HG03432 (cell line): ENCODE data around the gene HPSE2.

ENCODE experiments used
- ATAC-seq: cut with Tn5 transposase; IDR thresholded peaks from one replicate; pipeline ENCODE4 v1.9.1; 2021; ENCODE audit warnings: mild to moderate bottlenecking, moderate library complexity; ENCODE audit not compliant: unreplicated experiment

The HPSE2 gene

DNA sequence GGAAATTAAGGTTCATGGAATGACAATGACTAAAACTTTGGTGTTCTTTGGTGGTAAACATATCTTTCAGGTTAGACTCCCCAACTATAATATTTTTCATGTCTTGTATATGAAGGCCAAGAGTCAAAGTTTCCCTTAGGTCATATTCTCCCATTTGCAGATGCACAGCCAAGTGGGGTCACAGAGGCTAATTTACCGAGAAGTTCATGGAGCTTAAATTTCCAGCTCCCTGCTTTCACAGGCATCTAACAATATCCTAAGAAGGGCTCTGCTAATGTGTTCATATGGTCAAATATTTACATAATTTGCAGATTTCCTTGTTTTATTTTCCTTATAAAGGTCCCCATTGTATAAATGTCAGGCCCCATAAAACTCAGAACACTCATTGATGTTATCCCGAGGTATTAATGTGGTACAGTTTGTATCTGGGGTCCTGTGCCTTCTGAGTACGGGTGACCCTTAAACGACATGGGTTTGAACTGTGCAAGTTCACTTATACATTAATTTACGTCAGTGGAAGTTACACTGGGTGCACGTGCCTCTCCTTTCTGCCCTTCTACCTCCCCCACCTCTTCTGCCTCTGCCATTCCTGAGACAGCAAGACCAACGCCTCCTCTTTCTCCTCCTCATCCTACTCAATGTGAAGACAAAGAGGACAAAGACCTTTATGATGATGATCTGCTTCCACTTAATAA, 603.0 kb downstream of the HPSE2 start:
- no peak for ATAC-seq

DNA sequence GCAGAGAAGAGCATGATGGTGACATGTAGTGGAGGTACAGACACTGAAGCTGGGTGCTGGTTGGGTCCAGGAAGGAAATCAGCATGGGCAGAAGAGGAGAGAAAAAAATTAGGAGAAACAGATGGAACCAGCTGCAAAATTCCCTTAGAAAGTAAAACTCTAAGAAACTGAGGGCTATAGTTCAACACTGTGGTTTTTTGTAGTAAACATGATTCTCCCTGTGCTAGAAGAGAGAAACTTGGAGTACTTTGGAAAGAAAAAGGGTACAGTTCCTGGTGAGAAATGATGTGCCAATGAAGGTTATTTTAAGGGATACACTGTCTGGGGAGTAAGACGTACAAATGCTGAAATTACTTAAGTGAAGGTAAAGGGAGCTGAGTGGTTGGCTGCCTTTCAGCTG, 607.4 kb downstream of the HPSE2 start:
- no peak for ATAC-seq

DNA sequence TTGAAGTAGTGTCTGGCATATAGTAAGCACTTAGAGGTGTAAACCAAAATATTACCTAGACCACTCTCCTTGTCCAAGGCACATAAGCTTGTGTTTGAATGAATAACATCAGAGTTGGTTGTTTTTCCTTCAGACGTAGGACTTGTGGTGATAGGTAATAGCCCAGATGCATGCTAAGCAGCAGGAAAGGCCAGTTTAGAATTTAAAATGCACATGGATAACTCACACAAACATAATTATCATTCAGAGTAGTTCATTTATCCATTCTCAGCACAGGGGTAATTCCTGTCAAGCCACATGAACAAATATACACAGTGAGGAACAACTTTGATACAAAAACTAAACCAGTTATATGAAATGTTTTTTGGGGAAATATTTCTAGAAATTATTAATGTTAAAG, 607.9 kb downstream of the HPSE2 start:
- ATAC-seq: no peak

DNA sequence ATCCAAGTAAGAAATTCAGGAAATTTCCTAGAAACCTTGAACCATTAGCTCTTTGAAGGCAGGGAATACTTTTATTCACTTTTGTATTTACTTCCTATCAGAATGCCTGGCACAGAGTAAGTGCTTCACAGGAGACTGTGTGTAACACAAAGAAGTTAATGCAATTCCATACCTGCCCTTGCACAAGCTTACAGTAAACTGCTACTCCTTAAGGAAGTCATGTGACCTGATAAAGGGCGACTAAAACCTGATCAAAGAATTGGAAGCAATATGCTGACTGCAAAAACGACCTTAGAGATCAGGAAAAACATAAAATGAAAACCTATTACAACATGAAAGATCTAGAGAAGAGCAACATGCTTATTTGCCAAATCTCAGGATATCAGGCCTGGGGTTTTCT, 610.7 kb downstream of the HPSE2 start:
- ATAC-seq: no peak

DNA sequence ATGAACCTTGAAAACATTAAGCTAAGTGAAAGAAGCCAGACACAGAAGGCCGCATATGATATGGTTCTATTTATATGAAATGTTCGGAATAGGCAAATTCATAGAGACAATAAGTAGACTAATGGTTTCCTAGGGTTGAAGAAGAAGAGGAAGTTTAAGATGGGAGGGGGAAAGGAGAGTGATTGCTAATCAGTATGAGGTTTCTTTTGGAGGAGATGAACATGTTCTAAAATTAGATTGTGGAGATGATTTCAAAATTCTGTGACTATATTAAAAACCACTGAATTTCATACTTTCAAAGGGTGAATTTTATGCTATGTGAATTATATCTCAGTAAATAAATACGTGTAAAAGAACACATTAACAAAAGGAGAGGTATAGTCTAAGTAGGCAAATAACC, 612.5 kb downstream of the HPSE2 start:
- ATAC-seq: no peak

DNA sequence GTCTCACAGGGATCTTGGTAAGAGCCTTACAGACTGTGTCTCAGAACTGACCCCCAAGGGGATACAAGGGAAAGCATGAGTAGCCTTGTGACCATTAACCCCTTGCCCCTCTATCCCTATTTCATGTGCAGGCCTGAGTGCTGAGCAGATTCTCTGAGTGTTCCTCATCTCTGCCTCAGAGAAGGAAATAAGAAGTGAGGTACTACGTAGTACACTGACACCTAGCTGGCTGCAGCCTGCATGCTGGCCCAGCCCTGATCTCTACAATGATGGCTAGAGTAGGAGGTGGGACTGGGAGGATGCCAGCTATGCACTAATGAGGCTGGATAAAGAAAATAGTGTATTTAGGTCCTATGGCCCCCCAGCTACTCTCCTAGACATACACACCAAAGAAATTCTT, 614.0 kb downstream of the HPSE2 start:
- no peak for ATAC-seq

DNA sequence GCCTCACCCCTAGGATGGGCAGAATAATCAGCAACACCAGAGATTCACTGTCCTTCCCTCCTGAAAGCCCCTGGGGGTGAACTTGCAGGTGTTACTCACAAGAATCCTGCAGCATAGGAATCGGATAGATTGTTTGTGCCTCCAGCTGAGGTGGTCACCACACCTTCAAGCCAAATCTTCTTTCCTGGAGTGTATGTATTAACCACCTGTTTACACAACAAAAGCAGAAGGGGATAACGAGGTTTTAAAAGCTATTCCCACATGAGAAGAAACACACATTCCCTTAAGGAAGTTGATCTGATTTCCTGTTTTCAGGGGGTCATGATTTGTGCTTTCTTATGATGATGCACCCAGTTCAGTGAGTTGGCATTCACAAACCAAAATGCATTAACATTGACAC, 615.1 kb downstream of the HPSE2 start:
- ATAC-seq: no peak

DNA sequence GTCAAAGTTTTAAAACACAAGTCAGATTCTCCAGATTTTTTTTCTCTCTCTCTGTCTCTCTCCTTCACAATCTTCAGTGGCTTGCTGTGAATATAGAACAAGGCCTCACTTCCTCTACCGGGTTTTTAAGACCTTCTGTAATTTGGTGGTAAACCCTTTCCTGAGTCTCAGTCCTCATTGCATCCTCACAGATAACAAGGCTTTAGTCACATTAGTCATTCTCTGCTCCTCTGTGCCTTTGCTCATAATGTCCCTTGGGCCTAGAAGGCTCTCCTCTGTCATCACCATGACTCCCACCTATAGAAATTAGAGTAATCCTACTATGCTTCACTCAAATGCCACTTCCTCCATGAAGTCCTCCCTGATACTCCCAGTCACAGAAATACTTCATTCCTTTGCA, 616.2 kb downstream of the HPSE2 start:
- no peak for ATAC-seq

DNA sequence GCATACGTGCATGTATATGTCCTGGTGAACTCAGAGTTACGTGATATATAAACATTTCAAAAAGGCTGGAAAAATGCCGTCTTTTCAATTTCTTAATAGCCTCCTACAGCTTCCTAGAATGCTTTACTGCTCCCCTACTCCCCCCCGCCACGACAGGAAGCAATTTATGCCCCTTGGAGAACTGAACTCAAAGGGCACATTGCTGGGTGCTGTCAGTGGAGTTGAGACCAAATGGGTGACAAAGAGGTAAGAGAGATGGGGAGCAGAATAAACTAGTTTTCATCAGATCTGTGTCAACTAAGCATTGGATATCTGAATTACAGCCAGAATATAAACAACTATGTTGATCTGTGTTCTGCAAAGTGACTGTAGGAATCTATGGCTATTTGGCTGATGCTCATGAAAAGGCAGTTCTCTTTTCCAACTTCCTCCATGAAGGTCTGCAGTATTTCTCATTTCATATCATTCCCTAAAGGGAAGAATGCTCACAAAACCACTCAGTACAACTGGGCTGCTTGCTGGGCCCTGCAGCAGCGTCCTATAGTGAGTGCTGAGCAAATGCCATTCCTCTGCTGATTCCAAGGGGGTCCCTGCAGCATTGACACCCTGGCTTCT, 617.6 kb downstream of the HPSE2 start:
- ATAC-seq: no peak

DNA sequence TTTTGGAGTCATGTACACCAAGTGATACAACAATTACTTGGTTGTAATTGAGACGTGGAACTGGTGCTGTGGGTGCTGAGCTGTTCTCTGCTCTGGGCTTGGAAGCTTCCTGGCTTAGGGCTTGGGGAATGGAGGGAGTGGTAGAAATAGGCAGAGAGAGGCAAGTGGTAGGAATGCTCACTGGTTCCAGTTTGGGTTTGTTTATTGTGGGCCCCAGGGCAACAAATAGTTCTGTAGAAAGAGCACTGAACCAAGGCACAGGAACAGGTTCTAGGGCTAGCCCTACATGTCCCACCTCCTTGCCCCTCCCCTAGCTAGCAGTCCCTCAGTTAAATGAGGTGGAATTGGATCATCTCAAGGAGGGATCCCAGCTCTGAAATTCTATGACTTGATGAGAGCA, 622.2 kb downstream of the HPSE2 start:
- no peak for ATAC-seq

DNA sequence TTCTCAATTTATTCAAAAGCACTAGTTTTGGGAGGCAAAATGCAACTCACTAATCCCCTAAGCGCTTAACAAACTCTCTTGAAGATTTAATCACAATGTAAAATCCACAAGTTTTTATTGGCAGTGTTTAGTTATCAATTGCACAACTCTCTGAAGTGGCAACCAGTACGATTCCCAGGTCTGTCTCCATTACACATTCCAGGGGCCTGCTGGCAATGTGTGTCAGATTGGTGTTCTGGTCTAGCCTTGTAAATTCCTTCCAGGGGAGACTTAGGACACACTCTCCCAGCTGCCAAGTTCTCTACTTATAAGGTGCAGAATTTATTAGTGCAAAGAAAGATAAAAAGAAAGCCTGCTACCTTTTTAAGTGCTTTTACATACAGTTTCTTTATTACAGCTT, 624.2 kb downstream of the HPSE2 start:
- no peak for ATAC-seq

DNA sequence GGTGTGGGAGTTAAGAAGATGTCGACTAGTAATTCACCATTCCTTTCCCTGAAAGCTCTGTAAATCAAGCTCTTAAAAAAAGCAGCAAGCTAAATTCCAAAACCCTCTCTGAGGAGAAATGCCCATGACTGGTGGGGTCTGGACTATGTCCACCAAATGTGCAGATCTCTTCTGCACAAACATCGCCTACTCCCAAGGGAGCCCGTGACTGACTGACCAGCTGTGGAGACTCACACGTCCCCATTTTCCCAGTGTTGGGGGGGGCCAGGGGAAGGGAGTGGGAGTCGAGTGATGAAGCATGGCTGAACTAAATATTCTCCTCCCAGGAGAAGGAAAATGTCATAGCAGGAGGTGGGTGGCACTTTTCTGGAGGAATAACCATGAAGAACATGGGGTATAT, 624.8 kb downstream of the HPSE2 start:
- no peak for ATAC-seq

DNA sequence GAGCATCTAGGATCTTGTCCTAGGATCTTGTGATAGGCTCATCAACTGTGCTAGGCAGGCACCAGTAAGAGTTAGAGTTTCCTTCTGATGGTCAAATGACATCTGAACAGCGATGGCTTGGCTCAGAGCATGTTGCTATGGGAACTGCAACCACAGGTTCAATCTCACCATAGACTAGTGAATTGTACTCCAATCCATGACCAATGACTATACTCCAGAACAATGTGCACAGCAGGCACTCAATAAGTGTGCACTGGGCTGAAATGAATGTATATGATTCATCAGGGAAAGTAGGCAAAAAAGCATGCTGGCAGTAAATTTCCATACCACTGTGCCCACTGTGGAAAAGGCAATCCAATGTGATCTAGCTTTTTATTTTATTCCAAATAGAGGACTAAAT, 625.4 kb downstream of the HPSE2 start:
- no peak for ATAC-seq

DNA sequence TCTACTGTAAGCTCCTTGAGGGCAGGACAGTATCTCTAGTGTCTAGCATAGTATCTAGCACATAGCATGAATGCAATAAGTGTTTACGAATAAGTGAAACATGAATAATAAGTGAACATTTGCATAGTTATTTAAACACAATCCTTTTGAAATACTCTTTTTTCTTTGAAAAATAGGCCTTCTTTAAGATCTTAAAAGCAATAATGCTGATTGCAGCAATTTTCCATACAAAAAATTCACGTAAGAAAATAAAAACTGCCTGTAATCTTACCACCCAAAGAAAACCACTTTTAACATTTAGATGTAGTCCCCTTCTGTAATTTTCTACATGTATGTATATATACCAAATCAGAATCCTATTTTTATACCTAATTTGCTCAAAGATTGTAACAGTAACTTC, 626.4 kb downstream of the HPSE2 start:
- no peak for ATAC-seq

DNA sequence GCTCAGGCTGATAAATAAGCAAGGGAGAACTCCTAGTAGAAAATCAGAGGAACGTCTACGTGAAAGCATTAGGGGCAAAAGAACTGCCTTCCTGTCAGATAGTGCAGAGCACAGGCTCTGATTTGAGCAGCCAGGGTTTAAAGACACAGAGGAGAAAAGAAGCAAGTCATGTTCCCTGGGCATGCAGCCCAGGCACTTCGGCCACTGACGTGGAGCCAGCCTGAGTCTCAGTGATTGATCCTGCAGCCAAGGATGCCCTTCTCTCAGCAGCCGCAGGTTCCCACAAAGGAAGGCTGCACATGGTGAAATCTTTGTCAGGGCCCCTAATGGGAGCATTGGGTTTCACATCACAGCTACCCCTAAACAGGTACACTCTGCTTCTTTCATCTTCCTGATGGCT, 627.2 kb downstream of the HPSE2 start:
- no peak for ATAC-seq

DNA sequence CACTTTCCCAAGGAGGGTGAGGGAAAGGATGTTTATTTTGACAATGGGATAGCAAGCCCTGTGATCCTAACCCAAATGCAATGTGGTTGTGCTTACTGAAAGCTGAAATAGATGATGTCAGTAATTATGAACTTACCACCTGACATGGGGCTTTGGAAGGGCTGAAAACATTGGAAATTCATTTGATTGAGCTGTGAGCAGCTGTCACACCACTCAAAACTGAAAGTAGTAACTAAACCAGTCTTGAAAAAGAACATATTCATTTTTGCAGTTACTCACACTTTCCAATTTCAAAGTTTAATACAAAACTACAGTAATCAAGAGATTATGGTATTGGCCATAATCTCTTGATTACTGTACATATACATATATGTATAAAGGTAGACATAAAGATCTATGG, 633.4 kb downstream of the HPSE2 start:
- no peak for ATAC-seq

DNA sequence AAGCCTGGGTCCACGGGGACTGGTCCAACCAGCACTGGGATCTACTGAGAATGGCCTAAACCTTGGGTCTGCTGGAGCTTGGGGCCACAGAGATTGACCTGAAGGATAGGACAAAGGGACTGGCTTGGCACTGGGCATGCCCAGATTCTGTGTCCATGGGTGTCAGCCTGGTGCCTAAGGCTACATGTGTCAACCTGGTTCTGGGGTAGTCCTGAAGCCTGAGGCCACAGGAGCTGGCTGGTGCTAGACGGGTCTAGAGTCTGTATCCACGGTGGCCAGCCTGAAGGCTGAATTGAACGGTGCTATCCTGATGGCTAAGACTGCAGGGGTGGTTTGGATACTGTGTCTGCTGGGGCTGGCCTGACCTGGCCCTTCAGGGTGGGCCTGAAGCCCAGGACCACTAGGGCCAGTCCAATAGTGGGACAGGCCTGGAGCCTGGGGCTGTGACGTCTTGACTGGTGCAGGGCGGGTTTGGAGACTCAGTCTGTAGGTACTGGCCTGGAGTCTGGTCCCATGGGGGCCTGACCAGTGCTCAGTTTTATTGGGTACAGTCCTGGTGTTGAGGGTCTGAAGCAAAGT, 636.5 kb downstream of the HPSE2 start:
- ATAC-seq: no peak

DNA sequence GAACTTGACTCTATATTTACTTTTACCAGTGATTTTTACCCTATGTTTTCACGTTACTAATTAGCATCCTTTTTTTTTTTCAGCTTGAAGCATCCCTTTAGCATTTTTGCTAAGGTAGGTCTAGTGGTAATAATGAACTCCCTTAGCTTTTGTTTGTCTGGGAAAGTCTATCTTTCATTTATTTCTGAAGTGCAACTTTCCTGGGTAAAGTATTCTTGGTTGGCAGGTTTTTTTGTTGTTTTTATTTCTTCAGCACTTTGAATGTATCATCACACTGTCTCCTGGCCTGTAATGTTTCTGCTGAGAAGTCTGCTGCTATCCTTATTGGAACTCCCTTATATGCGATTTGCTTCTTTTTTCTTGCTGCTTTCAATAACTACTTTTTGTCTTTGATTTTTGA, 639.2 kb downstream of the HPSE2 start:
- no peak for ATAC-seq

DNA sequence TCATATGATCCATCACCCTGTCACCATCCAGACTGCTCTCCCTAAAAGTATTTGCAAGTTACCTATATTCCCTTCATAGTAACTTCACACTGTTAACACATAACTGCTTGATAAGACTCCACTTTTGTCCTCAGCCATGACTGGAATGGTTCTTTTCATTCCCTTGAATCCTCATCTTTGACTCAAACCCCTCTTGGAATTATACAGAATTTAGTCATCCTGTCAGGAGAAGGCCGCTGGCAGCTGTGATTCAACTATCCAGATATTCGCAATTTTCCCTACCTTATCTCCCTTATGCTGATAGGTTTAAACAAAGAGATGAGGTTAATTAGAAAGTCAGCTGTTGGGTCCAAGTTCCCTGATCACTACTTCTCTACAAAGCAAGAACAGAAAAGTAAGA, 646.0 kb downstream of the HPSE2 start:
- ATAC-seq: no peak

DNA sequence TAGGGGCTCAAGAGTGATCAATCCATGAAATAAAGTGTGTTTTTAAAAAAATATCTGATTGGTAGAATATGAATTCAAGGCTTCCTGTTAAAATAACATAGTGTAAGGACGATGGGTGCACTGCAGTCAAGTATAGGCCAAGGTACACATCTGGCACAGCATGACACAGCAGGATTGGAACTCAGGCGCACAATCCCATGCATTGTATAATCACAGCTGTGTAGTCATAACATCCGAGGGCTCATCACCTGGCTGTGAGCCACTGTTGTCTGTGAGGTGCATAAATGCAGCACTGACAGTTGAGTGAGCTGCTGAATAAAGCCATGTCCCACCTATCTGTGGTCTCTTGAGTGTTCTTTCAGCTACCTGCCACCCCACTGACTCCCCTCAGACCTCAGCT, 646.6 kb downstream of the HPSE2 start:
- ATAC-seq: no peak

DNA sequence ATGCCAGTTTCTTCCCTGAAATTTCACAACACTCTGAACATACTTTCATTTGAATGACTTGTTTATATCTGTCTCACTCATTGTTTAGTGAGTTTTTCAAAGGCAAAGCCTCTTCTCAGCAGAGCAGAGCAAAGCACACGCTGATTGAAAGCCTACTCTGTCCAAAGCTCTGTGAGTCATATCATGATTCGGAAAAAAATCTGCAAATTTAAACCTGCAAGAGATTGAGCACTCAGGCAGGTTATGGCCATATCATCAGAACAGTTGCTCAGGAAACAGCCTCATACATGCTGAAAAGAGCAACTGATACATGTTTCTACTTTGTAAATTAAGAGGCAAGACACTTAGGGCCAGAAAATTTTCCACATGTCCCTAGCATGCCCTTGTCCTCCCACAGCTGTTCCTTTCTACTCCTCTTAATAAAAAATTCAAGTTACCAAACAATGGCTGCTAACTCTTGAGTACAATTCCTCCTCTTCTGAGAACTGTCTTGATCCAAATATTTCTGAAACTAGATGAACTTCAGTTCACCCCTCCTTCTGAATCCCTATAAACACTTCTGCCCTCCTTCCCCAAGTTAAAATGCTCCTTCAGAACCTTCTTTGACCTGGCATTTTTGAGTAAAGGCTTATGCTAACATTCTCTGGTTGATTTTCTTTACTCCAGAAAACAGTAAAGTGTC, 648.4 kb downstream of the HPSE2 start:
- ATAC-seq: no peak

DNA sequence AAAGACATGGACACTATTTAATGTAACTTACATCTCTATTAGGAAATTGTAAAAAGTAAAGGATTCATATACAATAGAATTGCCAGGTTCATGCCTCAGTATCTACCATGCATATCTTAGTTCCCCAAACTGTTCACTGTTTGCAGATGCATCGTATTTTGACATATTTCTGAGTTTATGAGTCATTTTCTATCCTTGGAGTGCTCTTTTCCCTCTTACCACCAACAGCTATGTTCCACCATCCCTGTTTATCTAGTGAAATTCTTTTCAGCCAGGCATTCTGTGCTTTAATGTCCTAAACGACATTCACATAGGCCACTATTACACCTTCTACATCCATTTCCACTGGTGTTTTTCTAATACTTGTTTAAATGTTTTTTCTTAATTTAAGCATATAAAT, 649.6 kb downstream of the HPSE2 start:
- no peak for ATAC-seq
